Measurements from ENCODE around the gene ADGRL3.

The ADGRL3 gene

GRCh38 chr4:62058571-62058970 lies 858.4 kb downstream of the ADGRL3 start:
- H3K27ac ChIP-seq (ENCODE audit: insufficient read depth, low read length, poor library complexity, severe bottlenecking), result no peak overlapping the region
- no peak for DNase-seq

GRCh38 chr4:62070291-62070852 lies 870.2 kb downstream of the ADGRL3 start:
- no peak overlapping the region for H3K27ac ChIP-seq (ENCODE audit: insufficient read depth, low read length, poor library complexity, severe bottlenecking)
- H3K9me3 ChIP-seq (ENCODE audit: control insufficient read depth, low read length), result no peaks in the 10 kb centered on the region
- H3K4me1 ChIP-seq (ENCODE audit: control insufficient read depth, insufficient read depth, low read length, poor library complexity, severe bottlenecking), result no peaks in the 10 kb centered on the region
- DNase-seq, result no peak
- no peaks in the 10 kb centered on the region for H3K36me3 ChIP-seq (ENCODE audit: control insufficient read depth, insufficient read depth, low read length)
- H3K27me3 ChIP-seq (replicated peaks; ENCODE audit: control insufficient read depth, insufficient read depth, low read length, poor library complexity, severe bottlenecking), result no peaks in the 10 kb centered on the region
- no peak overlapping the region for H3K4me3 ChIP-seq (ENCODE audit: insufficient read depth, low read depth, low read length, poor library complexity, severe bottlenecking)

More at GRCh38 chr4:62058571-62058970, 858.4 kb downstream of the ADGRL3 start:
- H3K27me3 ChIP-seq (replicated peaks; ENCODE audit: control insufficient read depth, insufficient read depth, low read length, poor library complexity, severe bottlenecking), result no peaks in the 10 kb centered on the region
- no peaks in the 10 kb centered on the region for H3K36me3 ChIP-seq (ENCODE audit: control insufficient read depth, insufficient read depth, low read length)
- no peak overlapping the region for H3K4me3 ChIP-seq (ENCODE audit: insufficient read depth, low read depth, low read length, poor library complexity, severe bottlenecking)
- no peaks in the 10 kb centered on the region for H3K9me3 ChIP-seq (ENCODE audit: control insufficient read depth, low read length)
- no peaks in the 10 kb centered on the region for H3K4me1 ChIP-seq (ENCODE audit: control insufficient read depth, insufficient read depth, low read length, poor library complexity, severe bottlenecking)

GRCh38 chr4:62075089-62075488 lies 875.0 kb downstream of the ADGRL3 start:
- Histone ChIP-seq H3K4me1 (ENCODE audit: control insufficient read depth, insufficient read depth, low read length, poor library complexity, severe bottlenecking) (no peaks in the 10 kb centered on the region), H3K27me3 (replicated peaks; ENCODE audit: control insufficient read depth, insufficient read depth, low read length, poor library complexity, severe bottlenecking) (no peaks in the 10 kb centered on the region), H3K4me3 (ENCODE audit: insufficient read depth, low read depth, low read length, poor library complexity, severe bottlenecking) (no peak overlapping the region), H3K27ac (ENCODE audit: insufficient read depth, low read length, poor library complexity, severe bottlenecking) (no peak overlapping the region), H3K9me3 (ENCODE audit: control insufficient read depth, low read length) (no peaks in the 10 kb centered on the region), H3K36me3 (ENCODE audit: control insufficient read depth, insufficient read depth, low read length) (no peaks in the 10 kb centered on the region)
- no peak for DNase-seq

GRCh38 chr4:62075521-62075920 lies 875.4 kb downstream of the ADGRL3 start:
- Histone ChIP-seq H3K36me3 (ENCODE audit: control insufficient read depth, insufficient read depth, low read length) (no peaks in the 10 kb centered on the region), H3K4me1 (ENCODE audit: control insufficient read depth, insufficient read depth, low read length, poor library complexity, severe bottlenecking) (no peaks in the 10 kb centered on the region), H3K9me3 (ENCODE audit: control insufficient read depth, low read length) (no peaks in the 10 kb centered on the region), H3K4me3 (ENCODE audit: insufficient read depth, low read depth, low read length, poor library complexity, severe bottlenecking) (no peak overlapping the region), H3K27ac (ENCODE audit: insufficient read depth, low read length, poor library complexity, severe bottlenecking) (no peak overlapping the region), H3K27me3 (replicated peaks; ENCODE audit: control insufficient read depth, insufficient read depth, low read length, poor library complexity, severe bottlenecking) (no peaks in the 10 kb centered on the region)
- no peak for DNase-seq

GRCh38 chr4:62077406-62077805 lies 877.3 kb downstream of the ADGRL3 start:
- Histone ChIP-seq H3K36me3 (ENCODE audit: control insufficient read depth, insufficient read depth, low read length) (no peaks in the 10 kb centered on the region), H3K27me3 (replicated peaks; ENCODE audit: control insufficient read depth, insufficient read depth, low read length, poor library complexity, severe bottlenecking) (no peaks in the 10 kb centered on the region), H3K4me3 (ENCODE audit: insufficient read depth, low read depth, low read length, poor library complexity, severe bottlenecking) (no peak overlapping the region), H3K9me3 (ENCODE audit: control insufficient read depth, low read length) (no peaks in the 10 kb centered on the region), H3K4me1 (ENCODE audit: control insufficient read depth, insufficient read depth, low read length, poor library complexity, severe bottlenecking) (no peaks in the 10 kb centered on the region), H3K27ac (ENCODE audit: insufficient read depth, low read length, poor library complexity, severe bottlenecking) (no peak overlapping the region)
- DNase-seq, result no peak

- Histone ChIP-seq H3K27me3 (replicated peaks; ENCODE audit: control insufficient read depth, insufficient read depth, low read length, poor library complexity, severe bottlenecking) (no peaks in the 10 kb centered on the region), H3K36me3 (ENCODE audit: control insufficient read depth, insufficient read depth, low read length) (no peaks in the 10 kb centered on the region), H3K4me1 (ENCODE audit: control insufficient read depth, insufficient read depth, low read length, poor library complexity, severe bottlenecking) (no peaks in the 10 kb centered on the region), H3K27ac (ENCODE audit: insufficient read depth, low read length, poor library complexity, severe bottlenecking) (no peak overlapping the region), H3K9me3 (ENCODE audit: control insufficient read depth, low read length) (no peaks in the 10 kb centered on the region), H3K4me3 (ENCODE audit: insufficient read depth, low read depth, low read length, poor library complexity, severe bottlenecking) (no peak overlapping the region)
- no peak for DNase-seq
Measured at GRCh38 chr4:62080431-62080830, 880.3 kb downstream of the ADGRL3 start.

GRCh38 chr4:62087706-62088105 lies 887.6 kb downstream of the ADGRL3 start:
- no peaks in the 10 kb centered on the region for H3K27me3 ChIP-seq (replicated peaks; ENCODE audit: control insufficient read depth, insufficient read depth, low read length, poor library complexity, severe bottlenecking)
- H3K9me3 ChIP-seq (ENCODE audit: control insufficient read depth, low read length), result no peaks in the 10 kb centered on the region
- H3K36me3 ChIP-seq (ENCODE audit: control insufficient read depth, insufficient read depth, low read length), result no peaks in the 10 kb centered on the region
- H3K4me1 ChIP-seq (ENCODE audit: control insufficient read depth, insufficient read depth, low read length, poor library complexity, severe bottlenecking), result no peaks in the 10 kb centered on the region
- no peak overlapping the region for H3K4me3 ChIP-seq (ENCODE audit: insufficient read depth, low read depth, low read length, poor library complexity, severe bottlenecking)
- DNase-seq, result no peak
- no peak overlapping the region for H3K27ac ChIP-seq (ENCODE audit: insufficient read depth, low read length, poor library complexity, severe bottlenecking)

GRCh38 chr4:62093735-62094134 lies 893.6 kb downstream of the ADGRL3 start:
- Histone ChIP-seq H3K4me3 (ENCODE audit: insufficient read depth, low read depth, low read length, poor library complexity, severe bottlenecking) (no peak overlapping the region), H3K4me1 (ENCODE audit: control insufficient read depth, insufficient read depth, low read length, poor library complexity, severe bottlenecking) (no peaks in the 10 kb centered on the region), H3K9me3 (ENCODE audit: control insufficient read depth, low read length) (no peaks in the 10 kb centered on the region), H3K27ac (ENCODE audit: insufficient read depth, low read length, poor library complexity, severe bottlenecking) (no peak overlapping the region), H3K27me3 (replicated peaks; ENCODE audit: control insufficient read depth, insufficient read depth, low read length, poor library complexity, severe bottlenecking) (no peaks in the 10 kb centered on the region), H3K36me3 (ENCODE audit: control insufficient read depth, insufficient read depth, low read length) (no peaks in the 10 kb centered on the region)
- no peak for DNase-seq

GRCh38 chr4:62096881-62097280 lies 896.8 kb downstream of the ADGRL3 start:
- Histone ChIP-seq H3K9me3 (ENCODE audit: control insufficient read depth, low read length) (no peaks in the 10 kb centered on the region), H3K27ac (ENCODE audit: insufficient read depth, low read length, poor library complexity, severe bottlenecking) (no peak overlapping the region), H3K4me1 (ENCODE audit: control insufficient read depth, insufficient read depth, low read length, poor library complexity, severe bottlenecking) (no peaks in the 10 kb centered on the region), H3K27me3 (replicated peaks; ENCODE audit: control insufficient read depth, insufficient read depth, low read length, poor library complexity, severe bottlenecking) (no peaks in the 10 kb centered on the region), H3K4me3 (ENCODE audit: insufficient read depth, low read depth, low read length, poor library complexity, severe bottlenecking) (no peak overlapping the region), H3K36me3 (ENCODE audit: control insufficient read depth, insufficient read depth, low read length) (no peaks in the 10 kb centered on the region)
- no peak for DNase-seq

GRCh38 chr4:62115216-62115615 lies 915.1 kb downstream of the ADGRL3 start:
- no peaks in the 10 kb centered on the region for H3K9me3 ChIP-seq (ENCODE audit: control insufficient read depth, low read length)
- DNase-seq, result no peak
- H3K4me1 ChIP-seq (ENCODE audit: control insufficient read depth, insufficient read depth, low read length, poor library complexity, severe bottlenecking), result no peaks in the 10 kb centered on the region
- no peak overlapping the region for H3K27ac ChIP-seq (ENCODE audit: insufficient read depth, low read length, poor library complexity, severe bottlenecking)
- H3K4me3 ChIP-seq (ENCODE audit: insufficient read depth, low read depth, low read length, poor library complexity, severe bottlenecking), result no peak overlapping the region
- H3K36me3 ChIP-seq (ENCODE audit: control insufficient read depth, insufficient read depth, low read length), result no peaks in the 10 kb centered on the region
- H3K27me3 ChIP-seq (replicated peaks; ENCODE audit: control insufficient read depth, insufficient read depth, low read length, poor library complexity, severe bottlenecking), result no peaks in the 10 kb centered on the region
